ENCODE results near the gene FERMT3. TPM values are rescaled to one million over a fixed set of nuclear protein-coding genes. Genes with fewer than 3 reads are reported as not detected.

The FERMT3 gene
- total and polyA plus RNA-seq, 2 of the 13 experiments (the other 11 are each of a cell fraction or from before 2014, with no cell fraction given): 0.29 TPM; not detected in 1

DNA sequence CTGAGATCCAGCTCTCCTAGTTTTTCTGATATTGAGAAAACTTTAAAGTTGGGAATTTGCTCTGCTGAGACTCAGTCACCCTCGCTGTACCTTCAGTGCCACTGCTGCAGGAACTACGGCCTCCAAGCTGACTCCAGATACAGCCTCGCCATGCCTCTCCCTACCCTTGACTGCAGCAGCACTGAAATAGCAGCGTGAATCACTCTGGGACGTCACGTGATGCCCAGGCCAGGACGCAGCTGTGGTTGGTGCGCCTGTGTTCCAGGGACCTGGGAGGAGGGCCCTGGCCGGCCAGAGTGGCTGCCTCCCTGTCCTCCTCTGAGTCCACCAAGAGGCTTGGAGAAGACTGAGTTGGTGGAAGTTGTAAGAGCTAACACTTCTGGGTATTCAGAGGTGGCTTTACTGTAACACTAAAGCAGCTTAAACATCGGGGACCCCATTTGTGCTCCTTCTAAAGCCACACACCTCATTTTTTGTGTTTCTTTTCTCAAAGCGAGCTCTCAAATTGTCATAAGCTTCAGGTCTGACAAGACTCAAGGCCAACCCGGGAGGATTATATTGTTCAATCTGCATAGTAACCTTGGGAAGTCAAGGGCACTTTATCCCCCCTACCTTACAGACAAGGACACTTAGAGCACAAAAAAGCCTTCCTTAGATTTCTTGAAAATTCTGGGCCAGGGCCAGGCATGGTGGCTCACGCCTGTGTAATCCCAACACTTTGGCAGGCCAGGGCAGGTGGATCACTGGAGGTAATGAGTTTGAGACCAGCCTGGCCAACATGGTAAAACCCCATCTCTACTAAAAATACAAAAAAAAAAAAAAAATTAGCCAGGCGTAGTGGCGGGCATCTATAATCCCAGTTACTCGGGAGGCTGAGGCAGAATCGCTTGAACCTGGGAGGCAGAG, 24.8 kb upstream of the FERMT3 start (continued):
- TF ChIP-seq, protein P1, sequence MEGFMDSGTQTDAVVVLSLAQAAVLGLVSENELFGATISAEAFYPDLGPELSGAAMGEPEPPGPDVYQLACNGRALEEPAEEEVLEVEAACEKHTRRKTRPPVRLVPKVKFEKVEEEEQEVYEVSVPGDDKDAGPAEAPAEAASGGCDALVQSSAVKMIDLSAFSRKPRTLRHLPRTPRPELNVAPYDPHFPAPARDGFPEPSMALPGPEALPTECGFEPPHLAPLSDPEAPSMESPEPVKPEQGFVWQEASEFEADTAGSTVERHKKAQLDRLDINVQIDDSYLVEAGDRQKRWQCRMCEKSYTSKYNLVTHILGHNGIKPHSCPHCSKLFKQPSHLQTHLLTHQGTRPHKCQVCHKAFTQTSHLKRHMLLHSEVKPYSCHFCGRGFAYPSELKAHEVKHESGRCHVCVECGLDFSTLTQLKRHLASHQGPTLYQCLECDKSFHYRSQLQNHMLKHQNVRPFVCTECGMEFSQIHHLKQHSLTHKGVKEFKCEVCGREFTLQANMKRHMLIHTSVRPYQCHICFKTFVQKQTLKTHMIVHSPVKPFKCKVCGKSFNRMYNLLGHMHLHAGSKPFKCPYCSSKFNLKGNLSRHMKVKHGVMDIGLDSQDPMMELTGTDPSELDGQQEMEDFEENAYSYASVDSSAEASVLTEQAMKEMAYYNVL (CRISPR knock-in tag; IDR thresholded peaks at IDR 0.05; ENCODE audit: borderline replicate concordance): no peak; the same call in 1 of the 2 replicates
- TF ChIP-seq, protein P2, sequence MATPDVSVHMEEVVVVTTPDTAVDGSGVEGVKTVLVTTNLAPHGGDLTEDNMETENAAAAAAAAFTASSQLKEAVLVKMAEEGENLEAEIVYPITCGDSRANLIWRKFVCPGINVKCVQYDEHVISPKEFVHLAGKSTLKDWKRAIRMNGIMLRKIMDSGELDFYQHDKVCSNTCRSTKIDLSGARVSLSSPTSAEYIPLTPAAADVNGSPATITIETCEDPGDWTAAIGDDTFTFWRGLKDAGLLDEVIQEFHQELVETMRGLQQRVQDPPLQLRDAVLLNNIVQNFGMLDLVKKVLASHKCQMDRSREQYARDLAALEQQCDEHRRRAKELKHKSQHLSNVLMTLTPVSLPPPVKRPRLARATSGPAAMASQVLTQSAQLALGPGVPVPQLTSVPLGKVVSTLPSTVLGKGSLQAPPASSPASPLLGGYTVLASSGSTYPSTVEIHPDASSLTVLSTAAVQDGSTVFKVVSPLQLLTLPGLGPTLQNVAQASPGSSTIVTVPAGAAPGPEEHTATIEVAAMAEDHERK (CRISPR knock-in tag; IDR thresholded peaks at IDR 0.05; ENCODE audit: low read depth): no peak
- TF ChIP-seq EEA1 (CRISPR knock-in tag; IDR thresholded peaks at IDR 0.05; ENCODE audit: borderline replicate concordance) (no peak), SYNCRIP (IDR thresholded peaks at IDR 0.05; ENCODE audit: insufficient read depth, low read depth, low read length) (no peak), GABPA (IDR thresholded peaks at IDR 0.05; ENCODE audit: low read depth, low read length) (no peak), GABPA (CRISPR knock-in tag; IDR thresholded peaks at IDR 0.05; ENCODE audit: low read depth) (no peak), ZNF234 (CRISPR knock-in tag; conservative IDR thresholded peaks at IDR 0.05) (no peak), HNF4G (IDR thresholded peaks at IDR 0.05; ENCODE audit: borderline replicate concordance, low read depth, low read length) (no peak), HNF4G (CRISPR knock-in tag; IDR thresholded peaks at IDR 0.05; ENCODE audit: borderline replicate concordance, low read depth) (no peak)
- TF ChIP-seq, protein P3, sequence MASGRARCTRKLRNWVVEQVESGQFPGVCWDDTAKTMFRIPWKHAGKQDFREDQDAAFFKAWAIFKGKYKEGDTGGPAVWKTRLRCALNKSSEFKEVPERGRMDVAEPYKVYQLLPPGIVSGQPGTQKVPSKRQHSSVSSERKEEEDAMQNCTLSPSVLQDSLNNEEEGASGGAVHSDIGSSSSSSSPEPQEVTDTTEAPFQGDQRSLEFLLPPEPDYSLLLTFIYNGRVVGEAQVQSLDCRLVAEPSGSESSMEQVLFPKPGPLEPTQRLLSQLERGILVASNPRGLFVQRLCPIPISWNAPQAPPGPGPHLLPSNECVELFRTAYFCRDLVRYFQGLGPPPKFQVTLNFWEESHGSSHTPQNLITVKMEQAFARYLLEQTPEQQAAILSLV (CRISPR knock-in tag; IDR thresholded peaks at IDR 0.05; ENCODE audit: borderline replicate concordance): no peak
- TF ChIP-seq, protein P4, sequence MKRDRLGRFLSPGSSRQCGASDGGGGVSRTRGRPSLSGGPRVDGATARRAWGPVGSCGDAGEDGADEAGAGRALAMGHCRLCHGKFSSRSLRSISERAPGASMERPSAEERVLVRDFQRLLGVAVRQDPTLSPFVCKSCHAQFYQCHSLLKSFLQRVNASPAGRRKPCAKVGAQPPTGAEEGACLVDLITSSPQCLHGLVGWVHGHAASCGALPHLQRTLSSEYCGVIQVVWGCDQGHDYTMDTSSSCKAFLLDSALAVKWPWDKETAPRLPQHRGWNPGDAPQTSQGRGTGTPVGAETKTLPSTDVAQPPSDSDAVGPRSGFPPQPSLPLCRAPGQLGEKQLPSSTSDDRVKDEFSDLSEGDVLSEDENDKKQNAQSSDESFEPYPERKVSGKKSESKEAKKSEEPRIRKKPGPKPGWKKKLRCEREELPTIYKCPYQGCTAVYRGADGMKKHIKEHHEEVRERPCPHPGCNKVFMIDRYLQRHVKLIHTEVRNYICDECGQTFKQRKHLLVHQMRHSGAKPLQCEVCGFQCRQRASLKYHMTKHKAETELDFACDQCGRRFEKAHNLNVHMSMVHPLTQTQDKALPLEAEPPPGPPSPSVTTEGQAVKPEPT (CRISPR knock-in tag; IDR thresholded peaks at IDR 0.05; ENCODE audit: low read depth): no peak
- TF ChIP-seq, protein P5, sequence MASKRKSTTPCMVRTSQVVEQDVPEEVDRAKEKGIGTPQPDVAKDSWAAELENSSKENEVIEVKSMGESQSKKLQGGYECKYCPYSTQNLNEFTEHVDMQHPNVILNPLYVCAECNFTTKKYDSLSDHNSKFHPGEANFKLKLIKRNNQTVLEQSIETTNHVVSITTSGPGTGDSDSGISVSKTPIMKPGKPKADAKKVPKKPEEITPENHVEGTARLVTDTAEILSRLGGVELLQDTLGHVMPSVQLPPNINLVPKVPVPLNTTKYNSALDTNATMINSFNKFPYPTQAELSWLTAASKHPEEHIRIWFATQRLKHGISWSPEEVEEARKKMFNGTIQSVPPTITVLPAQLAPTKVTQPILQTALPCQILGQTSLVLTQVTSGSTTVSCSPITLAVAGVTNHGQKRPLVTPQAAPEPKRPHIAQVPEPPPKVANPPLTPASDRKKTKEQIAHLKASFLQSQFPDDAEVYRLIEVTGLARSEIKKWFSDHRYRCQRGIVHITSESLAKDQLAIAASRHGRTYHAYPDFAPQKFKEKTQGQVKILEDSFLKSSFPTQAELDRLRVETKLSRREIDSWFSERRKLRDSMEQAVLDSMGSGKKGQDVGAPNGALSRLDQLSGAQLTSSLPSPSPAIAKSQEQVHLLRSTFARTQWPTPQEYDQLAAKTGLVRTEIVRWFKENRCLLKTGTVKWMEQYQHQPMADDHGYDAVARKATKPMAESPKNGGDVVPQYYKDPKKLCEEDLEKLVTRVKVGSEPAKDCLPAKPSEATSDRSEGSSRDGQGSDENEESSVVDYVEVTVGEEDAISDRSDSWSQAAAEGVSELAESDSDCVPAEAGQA (IDR thresholded peaks at IDR 0.05; ENCODE audit: low read depth): no peak
- TF ChIP-seq, protein P5 (CRISPR knock-in tag; IDR thresholded peaks at IDR 0.05; ENCODE audit: borderline replicate concordance): no peak
